BE2C (cell line): ENCODE measurements around the gene TBC1D2.

ENCODE experiments used
- DNase-seq: peaks from one replicate; pipeline ENCODE4 v3.0.0-alpha.2; 2020
- H3K27me3 ChIP-seq: fragments of 250-450 bp; sonication (Bioruptor Pico); 2 replicates; pipeline ENCODE4 v1.5.1; 2020; ENCODE audit warnings: mild to moderate bottlenecking
- H3K36me3 ChIP-seq: fragments of 250-450 bp; sonication (Bioruptor Pico); 2 replicates; pipeline ENCODE4 v1.5.1; 2020; ENCODE audit warnings: mild to moderate bottlenecking
- H3K4me1 ChIP-seq: fragments of 250-450 bp; sonication (Bioruptor Pico); 2 replicates; pipeline ENCODE4 v1.5.1; 2020
- H3K4me3 ChIP-seq: 2 replicates; pipeline ENCODE4 v1.5.1; 2011; ENCODE audit warnings: low read depth, low read length
- H3K9me3 ChIP-seq: fragments of 250-450 bp; sonication (Bioruptor Pico); 2 replicates; pipeline ENCODE4 v1.5.1; 2020
- CTCF ChIP-seq: IDR thresholded peaks from 2 replicates; pipeline ENCODE4 v1.5.1; 2012; ENCODE audit warnings: mild to moderate bottlenecking, low read depth, low read length

Gene TBC1D2

DNA sequence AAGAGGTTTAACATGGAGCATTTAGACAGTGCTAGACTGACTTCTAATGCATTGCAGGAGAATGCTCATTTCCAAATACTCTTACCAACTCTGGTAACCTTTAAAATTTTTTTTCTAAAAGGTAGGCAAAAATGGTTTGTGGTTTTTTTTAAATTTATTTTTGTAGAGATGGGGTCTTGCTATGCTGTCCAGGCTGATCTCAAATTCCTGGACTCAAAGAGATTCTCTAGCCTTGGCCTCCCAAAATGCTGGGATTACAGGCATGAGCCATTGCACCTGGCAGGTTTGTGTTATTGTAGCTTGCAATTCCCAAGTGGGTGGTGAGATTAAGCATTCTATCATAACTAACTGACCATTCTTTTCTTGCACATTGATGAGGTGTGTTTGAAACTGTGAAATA is 43.0 kb upstream of the TBC1D2 start:
- H3K9me3 ChIP-seq, result no peaks in the 10 kb centered on the region
- peaks cover 1% of the 10 kb centered on the region for H3K4me1 ChIP-seq
- H3K4me3 ChIP-seq, result no peak overlapping the region
- H3K27me3 ChIP-seq, result no peaks in the 10 kb centered on the region
- H3K36me3 ChIP-seq, result no peaks in the 10 kb centered on the region
- TF ChIP-seq CTCF, result no peak
- DNase-seq, result no peak

DNA sequence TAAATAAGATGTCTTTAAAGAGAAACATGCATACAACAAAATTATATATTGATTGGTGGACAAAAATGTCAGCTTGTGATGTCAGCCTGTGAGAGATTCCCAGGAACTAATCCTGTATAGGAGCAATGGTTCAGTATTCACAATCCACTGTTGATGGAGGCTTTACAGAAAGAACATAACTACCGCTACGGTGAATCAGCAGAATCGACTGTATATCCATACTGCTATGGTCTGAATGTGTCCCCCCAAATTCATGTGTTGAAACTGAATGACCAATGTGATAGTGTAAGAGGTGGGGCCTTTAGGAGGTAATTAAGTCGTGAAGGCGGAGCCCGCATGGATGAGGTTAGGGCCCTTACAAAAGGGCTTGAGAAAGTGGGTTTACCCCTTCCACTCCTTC is 40.4 kb upstream of the TBC1D2 start:
- Histone ChIP-seq H3K36me3 (no peaks in the 10 kb centered on the region), H3K9me3 (no peaks in the 10 kb centered on the region), H3K27me3 (no peaks in the 10 kb centered on the region), H3K4me3 (no peak overlapping the region), H3K4me1 (no peaks in the 10 kb centered on the region)
- no peak for TF ChIP-seq CTCF
- no peak for DNase-seq

DNA sequence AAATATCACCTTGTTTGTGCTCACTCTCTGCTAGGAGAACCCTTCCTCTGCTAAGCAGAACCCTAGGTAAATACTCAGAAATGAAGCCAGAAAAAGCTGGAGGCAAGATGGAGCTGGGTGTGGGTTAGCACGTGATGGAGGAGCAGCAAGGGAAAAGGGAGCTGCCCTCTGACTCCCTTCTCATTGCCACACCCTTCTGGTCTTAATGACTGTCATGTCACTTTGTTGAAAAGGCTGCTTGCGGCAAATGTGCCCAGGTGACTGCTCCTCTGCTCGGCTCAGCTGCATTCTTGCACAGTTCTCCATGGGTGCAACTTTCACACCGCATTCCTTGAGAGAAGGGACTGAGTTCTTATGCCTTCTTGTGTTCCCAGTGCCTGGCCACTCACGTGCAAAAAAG is 36.4 kb upstream of the TBC1D2 start:
- Histone ChIP-seq H3K4me1 (peaks cover 4% of the 10 kb centered on the region), H3K9me3 (no peaks in the 10 kb centered on the region), H3K4me3 (no peak overlapping the region), H3K36me3 (no peaks in the 10 kb centered on the region), H3K27me3 (no peaks in the 10 kb centered on the region)
- TF ChIP-seq CTCF, result no peak
- no peak for DNase-seq

DNA sequence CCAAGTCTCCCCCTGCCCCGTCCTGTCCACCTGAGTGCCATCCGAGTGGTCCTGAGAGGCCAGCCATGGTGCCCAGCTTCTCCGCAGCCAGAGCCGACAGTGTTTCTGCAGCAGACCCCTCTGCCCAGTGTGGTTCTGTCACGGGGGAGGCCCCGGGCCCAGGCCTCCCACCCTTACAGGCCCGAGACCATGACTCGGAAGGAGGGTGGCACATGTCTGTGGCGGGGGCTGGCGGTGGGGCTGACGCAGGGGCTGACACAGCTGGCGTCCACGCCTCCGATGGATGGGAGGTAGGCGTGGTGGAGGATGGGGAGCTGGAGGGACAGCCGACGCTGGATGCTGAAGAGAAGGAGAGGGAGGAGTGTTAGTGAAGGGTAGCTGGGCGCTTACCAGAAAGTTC is 35.0 kb upstream of the TBC1D2 start:
- no peaks in the 10 kb centered on the region for H3K36me3 ChIP-seq
- H3K4me1 ChIP-seq, result peaks cover 4% of the 10 kb centered on the region
- DNase-seq, result no peak
- no peaks in the 10 kb centered on the region for H3K9me3 ChIP-seq
- H3K27me3 ChIP-seq, result no peaks in the 10 kb centered on the region
- TF ChIP-seq CTCF, result no peak
- H3K4me3 ChIP-seq, result no peak overlapping the region

GRCh38 chr9:98289614-98290201 is 34.3 kb upstream of the TBC1D2 start:
- no peaks in the 10 kb centered on the region for H3K9me3 ChIP-seq
- no peak for TF ChIP-seq CTCF
- H3K4me3 ChIP-seq, result no peak overlapping the region
- no peaks in the 10 kb centered on the region for H3K27me3 ChIP-seq
- peak; percentile 37 for DNase-seq
- H3K4me1 ChIP-seq, result peaks cover 4% of the 10 kb centered on the region
- H3K36me3 ChIP-seq, result no peaks in the 10 kb centered on the region

DNA sequence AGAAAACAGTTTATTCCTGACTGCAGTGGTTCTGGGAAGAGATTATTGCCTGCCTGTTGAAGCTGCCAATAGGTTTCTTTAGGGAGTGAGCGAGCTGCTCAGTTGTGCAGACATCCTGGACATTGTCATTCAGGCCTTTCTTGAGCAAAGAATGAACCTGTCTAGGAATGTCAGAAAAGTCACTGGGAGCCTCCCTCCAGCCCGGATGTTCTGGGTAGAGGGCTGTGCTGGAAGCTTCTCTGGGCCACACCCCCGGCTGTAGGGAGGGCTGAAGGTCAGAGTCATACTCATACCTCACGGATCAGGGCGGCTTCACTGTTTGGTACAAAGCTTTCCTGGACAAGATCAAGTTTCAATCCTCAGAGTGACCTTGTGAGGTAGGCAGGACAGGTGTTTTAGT is 33.4 kb upstream of the TBC1D2 start:
- Histone ChIP-seq H3K27me3 (no peaks in the 10 kb centered on the region), H3K36me3 (no peaks in the 10 kb centered on the region), H3K4me1 (peaks cover 4% of the 10 kb centered on the region), H3K4me3 (no peak overlapping the region), H3K9me3 (no peaks in the 10 kb centered on the region)
- no peak for TF ChIP-seq CTCF
- DNase-seq, result no peak
